ENCODE results near the gene U2AF2.

Gene U2AF2

GRCh38 chr19:55660404-55660803 lies 5.6 kb downstream of the U2AF2 start:
- DNase-seq: no peak

DNA sequence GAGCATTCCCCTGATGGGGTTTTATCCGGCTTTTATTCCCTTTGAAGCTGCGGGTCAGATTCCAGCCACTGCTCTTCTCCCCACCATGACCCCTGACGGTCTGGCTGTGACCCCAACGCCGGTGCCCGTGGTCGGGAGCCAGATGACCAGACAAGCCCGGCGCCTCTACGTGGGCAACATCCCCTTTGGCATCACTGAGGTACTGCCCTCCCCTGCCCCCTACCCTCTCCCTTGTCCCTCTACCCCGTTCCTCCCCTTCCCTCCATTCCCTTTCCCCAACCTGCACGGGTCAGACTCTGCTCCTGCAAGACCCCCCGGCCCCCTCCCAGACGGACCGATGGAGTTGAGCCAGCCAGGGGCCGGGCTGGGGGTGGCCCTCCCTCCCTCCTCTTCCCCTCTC lies 6.2 kb downstream of the U2AF2 start:
- no peak for DNase-seq

GRCh38 chr19:55661826-55662225 lies 7.0 kb downstream of the U2AF2 start:
- DNase-seq: no peak

GRCh38 chr19:55663846-55664536 lies 9.2 kb downstream of the U2AF2 start:
- DNase-seq: no peak

DNA sequence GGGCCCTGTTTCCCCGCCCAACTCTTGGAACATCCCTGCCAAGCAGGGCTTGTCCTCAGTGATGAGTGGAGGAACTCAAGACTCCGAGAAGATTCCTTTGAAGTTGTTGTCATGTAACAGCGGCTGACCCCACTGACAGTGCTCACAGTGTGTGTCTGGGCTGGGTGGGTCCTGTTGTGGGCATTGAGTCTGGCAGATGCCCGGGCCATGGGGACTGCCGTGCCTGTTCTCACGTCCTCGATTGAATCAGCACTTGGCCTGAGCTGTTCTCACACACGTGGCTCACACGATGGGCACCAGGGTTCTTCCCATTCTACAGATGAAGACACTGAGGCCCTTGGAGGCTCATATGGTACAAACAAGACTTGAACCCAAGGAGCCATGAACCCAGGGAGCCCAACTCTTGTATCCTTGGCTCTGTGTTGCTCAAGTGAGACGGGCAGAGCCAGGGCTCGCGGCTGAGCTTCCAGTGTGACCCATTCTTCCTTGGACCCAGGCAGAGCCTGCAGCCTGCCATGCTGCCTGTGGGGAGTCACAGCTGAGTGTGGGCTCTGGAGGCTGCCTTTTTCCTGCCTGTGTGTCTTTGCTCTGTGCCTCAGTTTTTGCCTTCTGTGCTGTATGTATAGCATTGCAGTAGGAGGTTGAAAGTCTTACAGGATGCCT lies 11.6 kb downstream of the U2AF2 start:
- no peak for DNase-seq

DNA sequence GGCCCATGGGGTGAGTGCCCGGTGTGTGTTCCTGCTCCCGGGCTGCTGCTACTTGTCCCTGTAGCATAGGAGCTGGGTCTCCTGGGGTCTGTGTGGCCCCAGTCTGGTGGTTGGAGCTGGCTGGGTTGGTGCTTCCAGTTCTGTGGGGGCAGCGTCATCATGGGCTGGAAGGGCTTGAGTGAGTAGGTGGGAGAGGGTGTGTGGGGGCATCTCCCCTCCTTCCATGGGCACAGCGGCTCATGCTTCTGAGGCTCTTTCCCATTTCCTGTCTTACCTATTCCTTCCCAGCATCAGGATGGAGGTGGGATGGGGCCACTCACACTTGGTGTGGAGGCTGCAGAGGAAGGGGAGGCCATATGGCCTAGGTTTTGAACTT lies 12.2 kb downstream of the U2AF2 start:
- no peak for DNase-seq

GRCh38 chr19:55667511-55667910 lies 12.7 kb downstream of the U2AF2 start:
- no peak for DNase-seq

GRCh38 chr19:55667958-55668357 lies 13.1 kb downstream of the U2AF2 start:
- DNase-seq: no peak

- DNase-seq: no peak
Measured at GRCh38 chr19:55668603-55669348, 13.9 kb downstream of the U2AF2 start.

DNA sequence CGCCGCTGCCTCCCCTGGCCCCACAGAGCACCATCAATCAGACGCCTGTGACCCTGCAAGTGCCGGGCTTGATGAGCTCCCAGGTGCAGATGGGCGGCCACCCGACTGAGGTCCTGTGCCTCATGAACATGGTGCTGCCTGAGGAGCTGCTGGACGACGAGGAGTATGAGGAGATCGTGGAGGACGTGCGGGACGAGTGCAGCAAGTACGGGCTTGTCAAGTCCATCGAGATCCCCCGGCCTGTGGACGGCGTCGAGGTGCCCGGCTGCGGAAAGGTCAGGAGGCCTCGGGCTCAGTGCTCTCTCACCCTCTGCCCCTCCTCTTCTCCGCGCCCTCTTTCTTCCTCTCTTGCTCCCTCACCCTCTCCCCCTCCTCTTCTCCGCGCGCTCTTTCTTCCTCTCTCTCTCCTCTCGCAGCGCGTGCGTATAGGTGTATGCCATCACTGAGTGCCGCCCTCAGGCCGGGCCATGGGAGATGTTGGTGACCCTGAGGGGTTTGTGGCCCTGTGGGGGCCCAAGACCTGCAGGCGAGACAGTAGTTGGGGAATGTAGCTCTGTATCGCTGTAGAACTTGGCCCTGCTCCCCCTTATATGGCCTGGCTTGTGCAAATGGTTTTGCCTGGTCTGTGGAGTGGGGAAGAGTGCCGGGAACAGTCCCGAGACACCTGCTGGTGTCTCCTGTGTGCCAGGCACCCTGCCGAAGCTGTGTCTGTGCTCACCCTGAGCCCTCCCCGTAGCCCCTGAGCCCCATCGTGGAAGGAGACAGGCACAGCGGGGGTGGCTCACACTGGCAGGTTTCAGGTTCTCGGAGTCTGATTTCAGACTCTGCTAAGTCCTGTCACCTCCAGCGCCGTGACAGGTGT lies 14.8 kb downstream of the U2AF2 start:
- DNase-seq: no peak

DNA sequence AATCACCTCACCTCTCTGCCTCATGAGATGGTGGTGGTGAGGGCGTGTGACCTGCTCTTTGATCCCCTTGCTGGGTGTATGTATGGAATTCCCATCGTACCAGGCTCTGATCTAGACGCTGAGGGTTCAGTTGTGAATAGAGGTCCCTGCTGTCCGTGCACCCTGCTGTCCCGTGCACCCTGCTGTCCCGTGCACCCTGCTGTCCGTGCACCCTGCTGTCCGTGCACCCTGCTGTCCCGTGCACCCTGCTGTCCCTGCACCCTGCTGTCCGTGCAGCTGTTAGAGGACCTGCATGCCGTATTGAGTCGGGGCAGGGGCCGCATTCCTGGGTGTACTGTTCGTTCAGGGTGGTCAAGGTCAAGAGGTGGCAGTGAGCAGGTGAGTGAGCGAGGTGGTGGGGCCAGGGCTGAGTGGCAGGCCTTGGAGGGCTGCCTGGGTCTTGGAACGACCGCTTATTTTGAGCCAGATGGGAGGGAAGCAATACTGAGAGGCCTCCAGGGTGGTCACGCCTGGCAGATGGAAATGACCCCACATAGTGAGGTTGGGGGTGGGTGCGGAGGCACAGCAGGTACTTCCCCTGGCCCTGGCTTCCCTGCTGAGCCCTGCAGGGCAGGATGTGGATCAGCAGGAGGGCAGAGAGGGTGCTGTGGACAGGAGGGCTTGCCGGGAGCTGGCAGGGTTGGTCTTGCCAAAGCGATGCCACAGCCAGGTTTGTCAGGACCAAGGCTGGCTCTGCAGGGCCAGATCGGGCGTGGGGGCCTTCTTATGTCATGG lies 15.6 kb downstream of the U2AF2 start:
- no peak for DNase-seq

GRCh38 chr19:55671054-55671378 lies 16.2 kb downstream of the U2AF2 start:
- DNase-seq: no peak

- DNase-seq: no peak
Measured at GRCh38 chr19:55672418-55672817, 17.6 kb downstream of the U2AF2 start.

GRCh38 chr19:55673465-55673864 lies 18.6 kb downstream of the U2AF2 start:
- DNase-seq: no peak

DNA sequence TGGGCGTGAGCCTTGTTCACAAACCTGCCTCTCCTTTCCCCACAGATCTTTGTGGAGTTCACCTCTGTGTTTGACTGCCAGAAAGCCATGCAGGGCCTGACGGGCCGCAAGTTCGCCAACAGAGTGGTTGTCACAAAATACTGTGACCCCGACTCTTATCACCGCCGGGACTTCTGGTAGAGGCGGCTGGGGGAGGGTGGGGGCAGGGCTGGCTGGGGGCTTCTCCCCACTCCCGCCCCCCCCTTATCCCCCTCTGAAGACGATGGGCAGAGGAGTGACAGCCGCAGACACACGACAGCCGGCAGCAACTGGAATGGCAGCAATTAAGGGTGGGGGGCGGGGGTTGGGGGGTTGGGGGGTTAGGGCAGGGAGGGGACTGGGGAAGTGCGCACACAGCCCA lies 19.1 kb downstream of the U2AF2 start:
- DNase-seq: no peak

- no peak for DNase-seq
Measured at GRCh38 chr19:55674459-55674840, 19.6 kb downstream of the U2AF2 start.

- peak; percentile 98 for DNase-seq
Measured at GRCh38 chr19:55674841-55675660, 20.2 kb downstream of the U2AF2 start, which contains the start of gene EPN1. EPN1 (plus strand) TSS chr19:55675226; CDS start chr19:55678628, 3,402 bp downstream.

DNA sequence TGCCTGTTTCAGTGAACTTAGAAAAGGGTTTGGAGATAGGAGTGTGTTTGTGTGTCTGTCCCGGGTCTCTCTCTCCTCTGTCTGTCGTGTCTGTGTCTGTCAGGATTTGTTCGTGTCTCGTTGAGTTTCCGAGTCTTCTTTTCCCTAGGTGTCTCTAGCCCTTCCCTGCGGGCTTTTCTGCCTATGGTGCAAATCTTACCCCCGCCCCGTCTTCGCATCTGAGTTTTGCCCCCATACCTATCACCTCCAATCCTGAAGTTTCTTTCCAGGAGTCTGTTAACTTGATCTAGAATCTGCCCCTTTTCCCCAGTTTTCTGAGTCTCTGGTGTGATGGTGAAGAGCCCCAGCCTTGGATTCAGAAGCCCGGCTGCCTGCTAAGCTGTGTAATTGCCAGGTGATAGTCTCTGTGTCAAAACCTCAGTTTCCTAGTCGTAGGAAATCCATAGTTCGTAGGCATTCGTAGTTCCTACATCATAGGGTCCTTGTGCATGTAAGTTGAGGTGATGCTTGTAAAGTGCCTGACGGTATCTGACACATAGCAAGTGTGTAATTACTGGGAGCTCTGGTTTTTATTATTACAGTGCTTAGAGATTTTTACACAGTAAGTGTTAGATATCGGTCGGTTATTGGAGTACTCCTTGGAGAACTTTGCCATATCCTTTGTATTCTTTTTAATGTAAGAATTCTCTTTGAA lies 21.0 kb downstream of the U2AF2 start:
- DNase-seq: no peak

- no peak for DNase-seq
Measured at GRCh38 chr19:55676383-55676782, 21.5 kb downstream of the U2AF2 start.

GRCh38 chr19:55676889-55677505 lies 22.2 kb downstream of the U2AF2 start:
- no peak for DNase-seq

Measured in CD4-positive, alpha-beta T cell treated with Interleukin-10 for 1 hour (primary cell).